D341Med (cell line): ENCODE measurements around the gene DLL1.

Experiments
- DNase-seq: peaks from one replicate; pipeline ENCODE4 v3.0.0; 2012; ENCODE audit warnings: low spot score

Gene DLL1

DNA sequence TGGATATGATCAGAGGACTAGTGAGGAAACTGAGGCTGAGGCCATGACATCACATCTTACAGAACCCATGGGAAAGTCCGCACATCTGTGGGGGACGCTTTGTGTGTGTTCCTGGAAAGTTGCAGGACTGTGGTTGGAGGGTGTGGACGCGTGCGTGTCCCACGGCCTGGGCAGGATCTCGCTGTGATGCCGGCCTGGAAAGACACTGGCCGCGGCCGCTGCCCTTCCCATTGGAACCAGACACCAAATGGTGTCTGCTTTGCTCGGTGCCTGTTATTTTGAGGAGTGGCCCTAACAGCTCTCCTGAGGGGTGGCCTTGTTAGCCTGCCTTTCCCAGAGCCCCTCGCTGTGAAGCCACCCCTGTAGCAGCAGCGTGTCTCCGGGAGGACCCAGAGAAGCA, 41.1 kb downstream of the DLL1 start:
- DNase-seq = no peak

DNA sequence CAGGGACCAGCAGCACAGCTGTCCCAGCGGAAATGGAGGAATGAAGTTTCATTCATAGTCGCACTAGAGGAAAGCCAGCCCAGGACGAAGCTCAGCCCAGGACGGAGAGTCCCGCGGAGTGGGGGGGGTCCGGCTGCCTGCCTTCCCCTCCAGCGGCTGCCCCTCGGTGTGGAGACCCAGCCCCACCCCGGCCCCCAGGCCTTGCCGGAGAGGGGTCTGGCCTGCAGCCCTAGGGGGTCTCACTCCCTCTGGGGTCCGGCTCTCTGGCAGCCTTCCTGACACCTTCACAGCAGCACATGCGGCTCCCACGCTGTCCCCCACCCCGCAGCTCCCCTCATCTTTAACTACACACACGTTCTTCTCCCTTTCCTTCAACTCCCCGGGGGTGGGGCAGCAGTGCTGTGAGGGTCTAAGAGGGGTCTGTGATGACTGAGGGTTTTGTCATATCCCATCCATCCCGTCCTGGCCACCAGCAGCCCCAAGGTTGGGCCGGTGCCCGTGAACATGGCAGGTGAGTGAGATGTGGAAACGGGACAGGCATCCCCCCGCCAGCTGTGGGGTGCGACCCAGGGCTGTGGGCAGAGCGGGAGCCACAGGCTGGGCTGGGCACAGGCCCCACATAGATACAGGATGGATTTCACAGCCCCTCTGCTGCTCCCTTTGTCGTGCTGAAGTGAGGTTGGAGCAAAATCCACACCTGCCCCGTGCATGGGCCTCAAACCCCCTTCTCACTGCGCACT, 41.8 kb downstream of the DLL1 start:
- no peak for DNase-seq

DNA sequence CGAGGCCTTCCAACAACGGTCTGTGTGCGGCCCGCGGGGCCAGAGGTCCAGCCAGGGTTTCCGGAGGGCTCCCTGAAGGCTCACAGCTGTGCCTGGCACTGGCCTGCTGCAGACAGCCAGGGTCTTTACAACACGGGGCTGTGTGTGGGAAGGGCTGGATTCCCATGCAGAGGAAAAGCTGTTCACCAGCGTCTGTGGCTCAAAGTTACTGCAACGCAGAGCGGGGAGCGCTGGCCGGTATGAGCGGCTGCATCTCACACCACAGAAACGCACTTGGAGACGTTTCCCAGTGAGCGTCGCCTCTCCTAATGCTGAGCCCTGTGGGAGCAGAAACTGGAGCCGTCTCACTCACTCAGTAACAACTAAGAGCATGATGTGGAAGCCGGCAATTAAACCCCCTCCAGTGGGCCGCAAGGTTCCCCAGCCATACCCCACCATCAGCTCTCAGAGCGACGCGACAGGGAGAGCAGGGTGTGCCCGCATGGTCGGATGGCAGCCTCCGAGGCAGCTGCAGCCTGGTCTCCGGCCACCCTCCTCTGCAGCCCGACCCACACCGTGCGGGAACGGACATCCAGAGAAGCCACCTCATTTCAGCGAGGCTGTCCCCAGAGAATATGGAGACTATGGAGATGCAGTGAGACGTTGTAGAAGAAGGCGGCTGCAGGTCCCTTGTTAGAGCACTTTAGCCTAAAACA, 42.6 kb downstream of the DLL1 start:
- DNase-seq = no peak

DNA sequence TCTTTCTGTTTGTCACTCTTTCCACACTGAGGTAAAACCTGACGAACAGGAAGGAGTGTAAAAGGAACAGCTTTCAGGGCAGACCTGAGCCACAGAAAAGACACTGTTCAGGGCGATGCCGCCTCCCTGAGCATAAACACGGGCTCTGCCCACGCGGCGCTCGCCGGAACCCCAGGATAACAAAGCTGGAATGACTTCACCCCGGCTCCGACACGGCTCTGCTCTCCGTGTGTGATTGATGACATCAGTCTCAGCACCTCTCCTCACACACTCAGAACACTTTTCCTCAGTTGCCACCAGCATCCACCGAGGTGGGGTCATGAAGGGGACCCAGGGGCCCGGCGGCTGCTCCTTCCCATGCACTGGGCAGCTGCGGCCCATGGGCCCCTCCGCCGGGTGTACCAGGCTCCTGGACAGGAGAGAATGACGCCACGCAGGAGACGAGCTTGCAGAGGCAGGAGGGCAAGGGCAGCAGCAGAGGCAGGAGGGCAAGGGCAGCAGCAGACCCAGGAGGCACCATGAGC, 43.6 kb downstream of the DLL1 start:
- DNase-seq = no peak

DNA sequence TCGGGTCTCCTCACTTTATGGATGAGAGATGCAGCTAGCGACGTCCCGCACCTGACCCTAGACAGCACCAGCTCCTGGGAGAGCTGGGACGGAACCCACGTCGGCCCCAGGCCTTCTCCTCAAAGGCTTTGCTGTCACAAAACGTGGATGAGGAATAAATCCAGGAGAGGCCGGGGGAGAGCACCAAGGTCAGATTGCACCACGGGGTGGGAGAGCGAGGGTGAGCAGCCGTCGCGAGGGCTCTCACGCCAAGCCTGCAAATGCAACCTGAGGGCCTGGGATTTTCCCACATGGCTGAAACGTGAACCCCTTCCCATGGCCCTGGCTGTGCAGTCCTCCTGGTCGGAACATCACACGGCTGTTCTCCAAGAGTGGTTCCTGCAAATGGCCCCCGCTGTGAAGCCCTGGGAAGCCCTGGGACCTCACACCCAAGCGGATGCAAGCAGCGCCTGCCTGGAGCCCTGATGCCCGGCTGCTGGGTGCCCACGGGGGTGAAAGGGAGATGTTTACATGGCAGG, 45.3 kb downstream of the DLL1 start:
- no peak for DNase-seq

DNA sequence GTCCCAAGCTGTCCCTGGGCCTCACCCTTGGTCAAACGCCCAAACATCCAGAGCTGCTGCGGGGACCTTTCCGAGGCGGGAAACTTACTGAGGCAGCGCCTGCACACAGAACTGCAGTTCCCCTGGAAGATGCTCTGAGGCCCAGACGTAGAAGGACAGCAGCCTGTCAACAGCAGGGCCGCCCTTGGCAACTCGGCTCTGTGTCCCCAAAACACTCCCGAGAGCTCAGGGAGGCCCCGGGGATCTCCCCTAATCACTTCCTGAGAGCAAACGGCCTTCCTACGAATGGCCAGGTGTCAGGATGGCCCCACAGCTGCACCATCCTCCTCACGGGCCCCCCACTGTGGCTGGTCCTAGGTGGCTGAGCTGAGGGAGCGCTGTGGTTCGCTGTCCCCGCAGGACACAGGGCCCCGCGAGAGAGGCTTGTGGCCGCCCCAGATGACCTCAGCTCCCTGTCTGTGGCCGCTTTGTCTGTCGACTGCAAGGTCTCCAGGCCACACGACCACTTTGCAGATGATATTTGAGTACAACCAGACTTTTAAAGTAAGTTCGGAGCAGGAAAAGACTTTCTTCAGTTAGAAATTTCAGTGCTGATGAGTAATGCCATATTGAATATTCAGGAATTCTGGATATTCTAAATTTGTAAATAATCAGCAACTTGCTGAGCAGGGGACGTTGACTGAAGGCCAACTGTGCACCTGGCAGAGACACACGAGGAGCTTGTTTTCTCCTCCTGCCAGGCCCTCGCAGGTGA, 46.0 kb downstream of the DLL1 start:
- no peak for DNase-seq

DNA sequence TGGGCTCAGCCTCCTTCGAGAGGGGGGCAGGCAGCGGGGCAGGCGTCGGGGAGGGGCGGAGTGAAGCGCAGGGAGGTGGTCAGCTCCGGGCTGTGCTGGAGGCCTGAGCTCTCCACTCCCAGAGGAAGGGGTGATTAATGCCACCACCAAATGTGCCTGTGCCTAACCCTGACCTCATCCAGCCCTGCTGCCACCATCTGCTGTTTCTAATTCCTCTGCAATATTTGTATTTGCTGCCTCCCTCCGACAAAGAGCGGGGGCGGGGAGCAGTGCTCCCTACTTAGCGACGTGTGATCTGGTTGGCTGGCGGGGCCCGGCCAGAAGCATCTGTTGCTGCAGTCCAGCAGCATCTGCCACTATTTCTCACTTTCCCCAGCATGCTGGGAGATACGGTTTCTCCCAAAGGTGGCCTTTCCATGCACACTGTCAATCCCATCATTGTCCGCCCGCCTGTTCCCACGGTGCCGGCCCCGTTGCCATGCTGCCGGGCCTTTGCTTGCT, 47.0 kb downstream of the DLL1 start:
- DNase-seq = no peak

DNA sequence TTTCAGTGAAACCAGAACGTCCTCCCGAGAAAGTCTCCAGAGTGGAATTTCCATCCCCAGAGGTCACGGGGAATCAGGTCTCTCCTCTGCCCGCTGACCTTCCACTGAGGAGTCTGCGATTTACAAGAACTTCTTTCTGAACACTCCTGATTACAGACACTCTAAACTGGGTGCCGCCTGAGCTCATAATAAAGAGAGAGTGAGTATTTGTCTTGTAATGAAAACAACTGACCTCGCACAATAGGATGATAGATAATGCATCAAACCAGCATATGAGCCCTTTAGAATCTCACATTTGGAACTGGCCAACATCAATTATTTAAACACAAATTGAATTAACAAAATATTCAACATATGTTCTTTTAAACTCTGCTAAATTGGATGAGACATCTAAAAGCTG, 47.5 kb downstream of the DLL1 start:
- no peak for DNase-seq

DNA sequence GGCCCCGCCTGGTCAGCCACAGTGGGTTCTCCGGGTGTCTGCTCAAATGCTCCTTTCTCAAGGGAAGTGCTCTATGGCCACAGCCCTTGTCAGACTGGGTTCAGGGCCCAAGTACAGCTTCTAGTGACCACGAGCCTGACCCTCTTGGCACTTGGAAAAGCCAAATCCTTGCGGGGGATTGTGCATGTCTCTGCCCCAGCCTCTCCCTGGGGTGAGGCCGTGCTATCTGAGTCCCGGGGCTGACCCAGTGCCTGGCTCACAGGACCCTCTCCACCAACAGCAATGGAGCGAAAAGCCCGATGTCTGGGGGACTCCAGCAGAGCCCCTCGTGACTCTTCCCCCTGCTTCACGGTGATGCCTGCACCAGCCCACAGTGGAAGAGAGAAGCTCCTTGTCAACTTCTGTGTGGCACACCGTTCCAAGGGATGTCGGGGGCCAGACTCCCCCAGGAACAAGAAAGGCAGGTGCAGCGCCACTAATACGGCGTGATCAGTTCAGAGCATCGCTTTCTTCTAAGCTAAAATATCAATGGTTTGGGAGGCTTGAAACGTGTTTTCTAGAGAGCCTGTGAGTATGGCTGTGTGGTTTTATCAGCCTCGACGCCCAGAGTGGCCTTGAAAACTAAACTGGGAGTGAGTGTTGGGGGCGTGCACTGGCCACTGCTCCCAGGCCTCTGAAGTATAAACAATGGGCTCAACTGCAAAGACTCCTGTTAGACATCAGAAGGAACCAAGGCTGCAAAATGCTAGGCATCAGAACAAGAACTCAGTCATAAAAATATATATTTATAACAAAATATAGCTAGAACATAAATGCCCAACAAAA, 51.9 kb downstream of the DLL1 start:
- no peak for DNase-seq

DNA sequence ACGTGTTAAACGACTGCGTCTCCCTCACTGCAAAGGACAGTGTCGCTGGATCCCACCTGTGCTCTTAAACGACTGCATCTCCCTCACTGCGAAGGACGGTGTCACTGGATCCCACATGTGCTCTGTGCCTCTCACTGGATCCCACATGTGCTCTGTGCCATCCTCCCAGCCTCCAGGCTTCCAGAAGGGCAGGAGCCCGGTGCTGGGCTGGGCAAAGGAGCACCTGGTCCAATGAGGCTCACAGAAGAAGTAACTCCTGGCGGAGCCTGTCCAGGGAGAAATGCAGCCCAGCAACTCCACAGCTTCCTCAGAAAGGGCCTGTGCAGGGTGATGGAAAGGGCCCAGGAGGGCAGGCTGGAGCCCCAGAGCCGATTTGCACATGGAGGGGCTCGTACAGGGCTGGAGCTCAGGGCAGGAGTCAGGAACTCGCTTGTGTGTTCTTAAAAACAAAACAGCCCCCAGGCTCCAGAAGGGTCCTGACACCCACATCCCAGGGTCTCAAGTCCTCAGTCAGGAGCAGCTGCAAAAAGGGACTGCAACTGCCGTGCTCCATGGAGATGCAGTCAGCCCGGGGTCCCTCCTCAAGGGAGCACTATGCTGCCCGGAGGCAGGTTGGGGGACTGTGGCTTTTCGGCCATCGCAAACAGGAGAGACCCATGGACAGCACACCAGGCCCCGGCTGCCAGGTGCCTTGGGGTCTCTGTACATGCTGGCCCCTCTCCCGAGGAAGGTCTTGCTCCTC, 52.7 kb downstream of the DLL1 start:
- no peak for DNase-seq

DNA sequence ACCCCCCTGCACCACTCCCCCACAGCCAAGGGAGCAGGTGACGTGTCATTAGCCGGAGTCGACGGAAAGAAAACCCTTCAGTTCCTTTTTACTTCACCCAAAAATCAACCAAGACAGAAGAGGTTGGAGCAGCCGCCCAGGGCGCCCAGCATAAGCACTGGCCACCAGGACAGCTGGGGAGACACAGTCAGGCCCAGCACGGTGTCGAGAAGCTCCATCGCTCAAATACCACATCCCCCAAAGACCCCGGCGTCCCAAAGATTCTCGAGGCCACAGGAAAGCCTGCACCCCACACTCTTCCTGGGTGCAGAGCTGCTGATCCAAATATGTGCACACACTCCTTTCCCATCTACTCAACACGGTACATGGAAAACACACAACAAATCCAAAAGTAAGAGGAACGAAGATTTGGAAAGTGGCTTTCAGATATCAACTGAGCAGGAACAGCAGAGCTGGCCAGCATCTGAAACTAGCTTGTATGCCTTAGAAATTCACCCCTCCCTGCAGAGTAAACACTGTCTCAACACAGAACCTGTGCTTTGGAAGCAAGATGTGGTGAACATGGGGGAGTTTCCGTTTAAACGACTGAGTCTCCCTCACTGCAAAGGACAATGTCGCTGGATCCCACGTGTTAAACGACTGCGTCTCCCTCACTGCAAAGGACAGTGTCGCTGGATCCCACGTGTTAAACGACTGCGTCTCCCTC, 54.6 kb downstream of the DLL1 start:
- no peak for DNase-seq

DNA sequence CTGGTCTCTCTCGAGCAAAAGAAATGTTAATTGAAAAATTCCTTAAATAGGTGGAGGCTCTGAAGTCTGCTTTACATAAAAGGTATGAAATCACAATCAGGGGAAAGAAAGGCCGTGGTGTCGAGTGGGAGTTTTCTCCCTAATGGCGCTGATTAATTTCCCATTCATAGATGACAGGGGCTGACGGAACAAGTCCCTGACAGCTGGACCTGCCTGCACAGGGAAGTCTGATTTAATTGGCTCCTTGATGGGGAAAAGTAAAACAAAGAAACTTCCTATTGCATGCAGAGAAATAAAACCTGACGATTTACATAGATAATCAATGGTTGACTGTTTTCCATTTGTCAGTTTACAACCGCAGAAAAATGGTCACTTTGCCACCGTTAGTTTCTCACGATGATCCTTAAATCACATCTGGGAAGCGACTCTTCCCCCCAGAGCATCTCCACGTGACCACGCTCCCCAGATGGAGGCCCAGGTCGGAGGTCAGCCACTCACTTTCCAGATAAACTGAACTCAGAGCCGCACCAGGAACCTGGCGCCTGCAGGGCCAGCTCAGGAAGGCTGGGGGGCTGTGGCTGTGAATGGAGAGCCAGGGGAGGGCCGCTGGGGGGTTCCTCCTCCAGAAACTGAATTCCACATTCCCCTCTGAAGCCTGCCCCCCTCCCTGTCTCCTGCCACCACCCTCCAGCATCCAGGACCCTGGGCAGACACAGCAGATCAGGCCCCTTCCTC, 55.3 kb downstream of the DLL1 start:
- no peak for DNase-seq

DNA sequence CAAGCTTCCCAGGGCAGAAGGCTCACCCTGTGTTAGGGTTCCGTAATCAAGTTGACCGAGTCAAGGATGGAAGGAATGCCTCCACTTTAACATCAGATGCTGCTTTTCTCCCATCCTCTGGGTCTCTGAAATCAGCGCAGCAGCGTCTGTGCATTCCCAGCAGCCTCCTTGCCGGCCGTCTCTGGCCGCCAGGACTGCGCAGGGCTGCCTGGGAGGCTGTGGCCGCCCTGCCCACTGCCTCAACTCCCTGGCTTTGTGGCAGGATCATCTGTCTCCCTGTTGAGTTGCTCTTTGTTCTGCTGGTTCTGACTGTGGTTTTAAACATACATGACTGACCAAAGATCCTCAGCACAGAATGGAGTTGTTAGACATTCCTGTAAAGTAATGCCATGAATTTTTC, 56.5 kb downstream of the DLL1 start:
- no peak for DNase-seq

DNA sequence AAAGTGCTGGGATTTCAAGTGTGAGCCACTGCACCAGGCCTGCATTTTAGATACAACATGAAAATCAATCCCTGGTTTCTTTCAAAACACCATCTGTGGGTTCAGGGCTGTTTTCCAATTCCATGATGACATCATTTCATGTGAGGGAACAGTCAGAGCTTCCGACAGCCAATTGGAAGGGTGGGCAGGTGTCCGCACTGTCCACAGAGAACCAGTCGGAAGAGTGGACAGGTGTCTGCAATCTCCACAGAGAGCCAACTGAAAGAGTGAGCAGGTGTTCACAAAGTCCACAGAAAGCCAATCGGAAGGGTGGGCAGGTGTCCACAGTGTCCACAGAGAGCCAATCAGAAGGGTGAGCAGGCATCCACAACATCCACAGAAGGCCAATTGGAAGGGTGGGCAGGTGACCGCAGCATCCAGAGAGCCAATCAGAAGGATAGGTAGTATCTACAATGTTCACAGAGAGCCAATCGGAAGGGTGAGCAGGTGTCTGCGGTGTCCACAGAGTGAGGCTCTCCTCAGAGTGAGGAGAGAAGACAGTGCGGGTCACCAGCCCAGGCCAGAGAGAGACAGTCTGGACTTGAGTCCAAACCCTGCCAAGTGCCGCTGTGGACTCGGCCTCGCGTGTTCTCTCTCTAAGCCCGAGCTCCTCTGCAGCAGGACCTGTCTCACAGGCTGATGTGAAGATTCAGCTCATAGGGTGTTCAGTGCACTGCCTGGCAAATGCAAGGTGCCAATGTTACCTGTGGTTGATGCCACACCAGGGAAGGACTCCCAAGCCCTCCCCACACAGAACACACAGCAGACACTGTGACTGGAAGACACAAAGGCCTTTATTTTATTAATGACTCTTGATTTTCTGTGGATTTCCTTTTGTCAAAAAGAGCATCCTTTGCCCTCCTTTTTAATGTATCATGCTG, 57.3 kb downstream of the DLL1 start:
- DNase-seq = no peak
